OCI-M2 (cell line): ENCODE measurements around the gene LPP.

Experiments used
- DNase-seq: peaks from one replicate; lab custom pipeline; 2025; ENCODE audit not compliant: unreplicated experiment; lab: John Stamatoyannopoulos, UW

LPP gene

DNA sequence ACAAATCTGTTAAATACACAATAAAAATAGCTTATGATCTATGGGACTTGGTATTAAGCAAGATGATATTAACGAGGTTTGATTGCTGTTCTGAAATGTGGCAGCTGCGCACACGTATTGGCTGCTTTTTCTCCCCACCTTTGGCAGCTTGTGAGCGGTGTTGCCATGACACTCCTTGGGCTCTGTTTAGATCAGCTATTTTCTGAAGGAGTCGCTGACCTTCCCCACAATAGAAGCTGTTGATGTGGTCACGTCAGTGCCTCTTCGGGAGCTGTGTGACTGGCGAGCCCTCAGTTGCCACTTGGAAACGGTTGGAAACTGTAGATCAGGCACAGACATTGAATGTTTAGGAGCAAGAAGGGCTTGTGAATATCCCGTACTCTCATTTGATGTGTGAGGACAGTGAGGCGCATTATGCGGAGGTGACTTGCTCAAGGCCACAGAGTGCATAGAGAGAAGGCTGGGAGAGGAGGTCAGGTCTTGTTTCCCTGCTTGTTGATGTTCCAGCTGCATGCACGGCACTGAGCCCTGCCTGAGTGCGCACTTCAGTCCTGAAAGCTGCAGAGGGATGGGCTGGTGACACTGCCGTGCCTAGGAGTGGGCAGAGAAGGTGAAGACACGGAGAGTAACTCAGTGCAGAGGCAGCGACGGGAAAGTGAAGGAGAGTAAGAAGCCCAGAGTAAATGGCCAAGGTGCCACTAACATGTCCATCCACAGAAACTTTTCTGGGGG lies 198.4 kb downstream of the LPP start:
- DNase-seq: no peak

DNA sequence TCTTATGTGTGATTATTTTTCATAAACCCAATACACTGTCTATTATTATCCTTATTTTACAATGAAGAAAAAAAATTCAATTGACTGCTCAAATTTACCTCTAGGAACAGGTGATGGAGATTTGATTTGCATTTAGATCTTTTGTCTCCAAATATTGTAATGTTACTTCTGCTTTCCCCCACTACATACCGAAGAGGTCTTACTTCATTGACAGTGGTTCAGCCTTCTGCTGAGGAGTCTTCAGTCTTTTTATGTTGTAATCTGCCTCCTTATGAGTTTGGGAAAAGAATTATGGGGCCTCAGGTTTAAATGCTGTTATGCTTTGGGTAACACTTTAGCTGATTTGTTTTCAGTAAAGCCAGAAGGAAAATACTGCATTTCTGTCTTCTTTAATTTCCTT lies 199.5 kb downstream of the LPP start:
- DNase-seq: no peak

DNA sequence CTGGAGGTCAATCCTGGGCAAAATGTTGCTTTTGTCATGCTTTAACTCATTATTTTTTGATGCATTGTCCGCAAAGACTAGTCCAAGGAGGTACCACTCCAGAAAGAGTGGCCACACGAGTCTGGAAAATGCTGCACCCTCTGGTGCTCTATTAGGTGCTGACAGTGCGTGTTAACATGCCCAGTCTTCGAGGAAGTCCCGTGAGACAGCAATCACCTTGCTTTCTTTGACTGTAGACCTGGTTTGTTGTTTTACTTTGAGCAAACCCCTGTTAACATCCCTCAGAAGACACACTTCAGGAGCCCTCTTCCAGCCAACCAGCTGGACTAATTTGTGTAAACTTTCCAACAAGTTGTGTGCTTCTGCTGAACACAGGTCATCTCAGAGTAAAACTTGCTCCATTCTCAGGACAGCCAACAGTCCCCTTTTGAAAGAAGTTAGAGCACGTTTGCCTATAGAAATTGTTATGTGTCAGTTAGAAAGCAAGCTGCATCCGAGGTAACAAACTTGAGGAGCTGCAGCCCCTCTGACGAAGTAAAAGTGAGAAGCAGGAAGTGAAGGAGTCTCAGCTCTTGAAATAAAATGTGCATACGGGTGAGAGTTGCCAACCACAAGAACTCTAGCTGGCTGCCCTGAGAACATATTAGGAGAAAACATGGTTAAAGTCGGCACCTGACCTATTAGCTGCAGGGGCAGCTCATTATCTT lies 205.0 kb downstream of the LPP start:
- no peak for DNase-seq

DNA sequence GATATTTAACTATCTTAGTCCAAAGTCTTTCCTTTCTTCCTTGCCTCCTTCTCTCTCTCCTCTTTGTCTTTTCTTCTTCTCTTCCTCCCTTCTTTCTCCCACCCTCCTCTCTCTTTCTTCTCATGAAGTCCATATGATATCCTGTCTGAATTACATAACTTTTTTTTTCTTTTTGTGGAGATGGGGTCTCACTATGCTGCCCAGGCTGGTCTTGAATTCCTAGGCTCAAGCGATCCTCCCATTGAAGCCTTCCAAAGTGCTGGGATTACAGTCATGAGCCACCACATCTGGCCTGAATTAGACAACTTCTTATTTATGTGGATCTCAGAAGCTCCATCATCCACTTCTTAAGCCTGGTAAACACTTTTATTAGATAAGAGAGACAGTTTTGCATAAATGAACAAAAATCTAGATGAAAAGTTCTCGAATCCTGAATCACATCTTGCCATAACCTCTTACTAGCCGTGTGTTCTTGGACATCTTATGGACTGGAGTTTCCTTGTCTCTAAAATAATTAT lies 206.5 kb downstream of the LPP start:
- no peak for DNase-seq

DNA sequence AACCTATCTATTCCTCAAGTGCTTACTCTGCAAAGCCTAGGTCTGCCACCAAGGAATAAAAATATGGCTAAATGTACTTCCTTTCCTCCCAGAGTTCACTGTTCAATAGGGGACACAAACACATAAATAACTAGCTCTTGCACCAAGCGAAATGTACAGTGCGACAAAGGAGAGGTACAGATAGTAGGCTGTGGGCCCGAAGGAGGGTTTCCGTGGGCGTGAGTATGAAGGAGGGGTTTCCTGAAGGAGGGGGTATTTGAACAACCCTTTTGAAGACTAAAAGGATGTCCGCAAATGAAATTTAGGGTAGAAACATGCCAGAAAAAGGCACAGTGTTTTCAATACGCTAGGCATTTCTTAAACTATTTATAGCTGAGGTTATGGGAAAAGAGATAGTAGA lies 207.9 kb downstream of the LPP start:
- DNase-seq: no peak

DNA sequence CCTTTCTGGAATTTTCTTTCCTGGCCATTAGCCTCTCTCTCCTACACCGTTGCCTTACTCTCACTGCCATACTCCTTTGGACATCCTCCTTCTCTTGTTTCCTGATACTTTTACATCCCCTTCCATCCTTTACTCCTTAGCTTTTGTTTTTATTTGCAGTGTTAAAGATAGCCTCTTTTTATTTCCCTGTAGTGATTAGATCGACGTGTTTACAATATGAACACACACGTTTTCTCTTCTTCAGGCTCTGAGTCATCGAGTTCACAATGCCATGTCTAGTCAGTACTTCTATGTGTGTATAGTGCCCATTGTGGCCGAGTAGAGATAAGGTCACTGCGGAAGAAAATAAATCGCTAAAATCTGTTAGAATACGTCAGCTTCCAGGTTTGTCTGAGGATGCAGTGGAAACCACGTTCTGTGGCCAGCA lies 208.5 kb downstream of the LPP start:
- DNase-seq: no peak

DNA sequence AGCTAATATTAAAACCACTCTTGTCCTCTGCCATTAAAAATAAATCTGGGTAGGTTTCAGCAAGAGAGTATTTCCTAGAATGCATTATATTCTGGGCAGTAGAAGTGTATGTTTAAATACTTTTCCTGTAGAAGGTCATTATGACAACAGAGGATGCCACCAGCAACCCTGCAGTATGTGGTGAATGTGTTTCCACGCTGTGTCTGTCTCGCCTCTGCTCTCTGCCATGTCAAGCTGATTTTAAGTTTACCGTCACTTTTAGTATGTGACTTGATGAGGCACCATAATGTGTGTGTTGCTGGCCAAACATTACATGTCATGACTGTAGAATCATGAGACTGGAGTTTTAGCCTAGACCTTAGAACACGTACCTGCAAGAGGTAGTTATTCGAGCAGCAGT lies 211.2 kb downstream of the LPP start:
- DNase-seq: no peak

DNA sequence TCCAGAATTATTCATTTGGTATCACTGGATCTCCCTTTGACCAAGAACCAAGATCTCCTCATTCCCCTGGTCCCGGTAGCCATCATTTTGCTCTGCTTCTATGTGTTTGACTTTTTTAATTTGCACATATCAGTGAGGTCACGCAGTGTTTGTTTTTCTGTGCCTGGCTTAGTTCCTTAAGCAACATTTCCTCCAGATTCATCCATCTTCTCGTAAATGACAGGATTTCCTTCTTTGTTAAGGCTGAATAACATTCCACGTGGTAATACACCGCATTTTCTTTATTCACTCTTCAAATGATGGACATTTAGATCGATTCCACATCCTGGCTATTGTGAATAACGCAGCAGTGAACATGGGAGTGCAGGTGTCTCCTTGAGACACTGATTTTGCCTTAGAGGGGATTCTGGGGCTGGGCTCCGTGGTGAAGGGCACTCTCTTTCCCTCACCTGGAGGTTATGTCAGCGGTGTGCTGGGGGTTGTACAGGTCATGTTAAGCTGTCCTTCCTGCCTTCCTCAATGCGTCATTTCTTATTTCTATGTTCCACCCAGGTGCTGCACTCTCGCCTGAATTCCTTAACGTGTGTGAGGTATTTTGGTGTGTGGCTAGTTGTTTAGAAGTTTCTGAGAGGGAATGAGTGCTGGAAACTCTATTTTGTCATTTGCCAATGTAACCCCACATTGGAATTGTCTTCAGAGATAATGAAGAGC lies 212.2 kb downstream of the LPP start:
- DNase-seq: no peak

DNA sequence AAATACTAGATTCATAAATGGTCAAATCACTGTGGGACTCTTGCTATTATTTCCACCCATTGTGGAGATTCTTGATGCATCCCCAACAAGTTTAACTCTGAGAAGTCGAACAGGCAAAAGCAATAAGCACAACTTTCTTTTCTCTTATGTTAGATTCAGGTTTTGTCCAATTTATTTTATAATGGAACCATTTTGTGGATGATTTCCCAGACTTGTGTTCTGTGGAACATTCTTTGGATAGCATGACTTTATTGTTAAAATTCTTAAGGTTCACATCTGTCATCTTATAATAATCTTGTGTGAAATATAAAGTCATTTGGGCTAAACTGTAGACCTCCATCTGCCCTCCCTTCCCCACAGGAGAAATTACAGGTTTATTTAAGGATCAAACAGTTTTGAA lies 213.7 kb downstream of the LPP start:
- no peak for DNase-seq

DNA sequence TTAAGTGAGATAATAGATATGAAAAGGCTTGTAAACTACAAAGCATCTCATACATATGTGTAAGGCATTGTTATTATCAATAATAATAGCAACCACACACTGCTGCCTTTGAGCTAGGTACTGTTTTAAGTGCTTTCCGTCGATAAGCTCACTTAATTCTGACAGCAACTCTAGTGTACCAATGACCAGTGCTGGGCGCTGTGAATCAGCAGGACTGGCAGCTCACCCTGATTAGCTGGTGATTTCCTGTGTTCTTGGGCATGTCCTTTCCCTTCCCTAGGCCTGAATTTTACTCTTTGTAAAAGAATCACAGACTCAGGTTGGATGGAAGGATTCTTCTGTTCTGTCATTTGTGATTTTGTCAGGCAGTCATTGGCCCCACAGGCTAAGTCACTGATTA lies 215.6 kb downstream of the LPP start:
- DNase-seq: no peak

DNA sequence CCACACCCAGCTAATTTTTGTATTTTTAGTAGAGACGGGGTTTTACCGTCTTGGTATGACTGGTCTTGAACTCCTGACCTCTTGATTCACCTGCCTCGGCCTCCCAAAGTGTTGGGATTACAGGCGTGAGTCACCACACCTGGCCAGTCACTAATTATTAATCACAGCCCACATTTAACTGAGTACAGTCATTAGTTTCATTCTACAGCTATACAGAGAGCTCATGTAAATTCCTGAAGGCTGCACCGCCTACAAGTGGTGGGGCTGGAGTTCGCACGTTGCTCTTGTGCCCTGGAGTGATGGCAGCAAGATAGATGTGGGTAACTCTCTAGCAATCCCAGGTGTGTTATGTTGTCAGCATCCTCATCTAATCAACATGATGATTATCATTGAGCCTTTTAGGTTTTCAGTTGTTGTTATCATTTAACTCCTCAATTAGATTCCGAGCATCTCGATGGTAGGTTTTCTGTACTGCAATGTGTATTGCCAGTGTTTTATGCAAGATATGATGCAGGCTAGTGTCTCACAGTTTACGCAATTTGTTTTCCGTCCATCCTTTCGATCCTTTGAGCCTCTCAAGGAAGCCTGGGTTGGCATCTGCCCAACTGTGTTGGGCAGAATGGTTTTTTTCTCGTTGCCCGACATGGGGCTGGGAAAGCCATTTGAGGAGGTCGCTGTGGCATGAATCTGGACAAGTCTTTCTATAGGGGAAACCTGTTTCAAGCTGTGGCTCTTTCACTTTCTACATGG lies 216.3 kb downstream of the LPP start:
- DNase-seq: no peak

DNA sequence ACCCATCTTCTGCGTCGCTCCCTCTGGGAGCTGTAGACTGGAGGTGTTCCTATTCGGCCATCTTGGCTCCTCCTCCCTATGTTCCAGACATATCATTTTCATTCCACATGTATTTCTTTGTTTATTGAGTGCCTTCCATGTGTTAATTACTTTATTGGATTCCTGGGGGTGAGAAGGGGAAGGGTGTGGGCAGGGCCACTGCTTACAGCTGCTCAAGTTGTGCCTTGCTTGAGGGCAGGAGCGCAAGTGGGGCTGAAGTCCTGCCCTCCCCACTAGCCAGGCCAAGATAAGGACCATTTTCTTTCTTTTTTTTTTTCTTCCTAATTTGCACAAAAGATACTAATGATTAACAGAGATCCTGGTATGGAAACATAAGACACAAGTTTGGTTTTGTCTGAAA lies 224.8 kb downstream of the LPP start:
- no peak for DNase-seq

DNA sequence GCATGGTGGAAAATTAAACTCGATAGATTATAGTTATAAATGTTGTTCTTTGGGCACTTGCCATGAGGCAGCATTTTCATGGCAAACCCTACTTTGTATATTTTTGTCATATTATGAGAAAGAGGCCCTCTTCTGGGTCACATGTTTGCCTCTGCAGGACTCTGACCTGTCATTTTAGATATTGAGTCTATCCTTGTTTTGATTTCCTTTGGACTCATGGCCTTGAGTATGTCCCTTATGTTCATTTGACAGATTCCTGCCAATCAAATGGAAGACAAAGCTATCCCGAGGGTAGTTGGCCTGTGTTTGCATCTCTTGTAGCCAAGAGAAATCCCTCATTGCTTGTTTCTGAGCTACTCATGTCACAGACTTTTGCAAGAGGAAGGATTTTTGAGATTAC lies 226.3 kb downstream of the LPP start:
- no peak for DNase-seq

DNA sequence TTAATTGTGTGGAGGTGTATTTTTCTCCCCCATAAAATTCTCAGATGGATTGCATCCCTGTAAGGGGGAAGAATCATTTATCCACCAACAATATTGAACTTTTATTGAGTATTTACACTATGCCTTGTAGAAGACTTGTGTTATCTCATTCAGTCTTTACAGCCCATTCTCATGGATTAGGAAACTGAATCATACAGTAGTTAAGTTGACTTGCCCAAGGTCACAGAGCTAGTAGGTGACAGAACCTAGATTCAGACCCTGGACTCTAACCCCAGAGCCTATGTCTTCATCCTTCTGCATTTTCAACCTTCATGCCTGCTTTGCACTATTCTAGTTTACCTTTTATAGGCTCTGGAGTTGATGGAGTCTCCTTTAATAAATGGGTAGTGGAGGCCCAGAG lies 226.8 kb downstream of the LPP start:
- no peak for DNase-seq

DNA sequence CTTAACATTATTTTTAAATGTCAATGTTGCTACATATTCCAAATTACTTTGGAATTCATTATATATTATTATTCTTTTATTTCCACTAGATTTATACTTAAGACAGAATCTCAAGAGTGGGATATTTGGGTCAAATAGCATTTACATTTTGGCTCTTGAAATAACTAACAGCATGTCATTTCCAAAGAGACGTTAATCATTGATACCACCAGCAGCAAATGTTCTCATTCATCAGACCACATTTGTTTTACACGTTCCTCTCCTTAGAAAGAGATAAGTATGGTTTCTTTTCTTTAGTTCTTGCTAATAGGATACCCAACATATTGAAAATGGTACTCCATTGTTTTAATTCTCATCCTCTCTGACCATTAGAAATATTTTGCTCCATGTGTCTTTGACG lies 229.8 kb downstream of the LPP start:
- no peak for DNase-seq

DNA sequence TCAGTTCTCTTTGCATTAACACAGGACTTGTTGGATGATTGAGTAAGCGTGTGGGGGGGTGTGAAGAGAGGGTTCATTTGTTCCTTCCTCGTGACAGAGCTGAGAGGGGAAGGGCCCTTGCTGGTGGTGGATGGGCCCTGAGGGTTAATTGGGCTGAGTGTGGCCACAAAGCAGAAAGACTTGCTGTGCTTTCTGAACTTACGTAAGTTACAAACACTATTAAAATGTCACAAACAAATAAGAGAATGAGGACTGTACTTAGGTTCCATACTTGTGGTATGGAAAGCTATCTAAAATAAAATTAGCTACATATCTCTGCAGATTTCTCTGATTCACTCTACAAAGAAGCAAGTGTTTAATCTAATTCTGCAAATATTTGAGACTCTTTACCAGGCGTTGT lies 231.3 kb downstream of the LPP start:
- no peak for DNase-seq

DNA sequence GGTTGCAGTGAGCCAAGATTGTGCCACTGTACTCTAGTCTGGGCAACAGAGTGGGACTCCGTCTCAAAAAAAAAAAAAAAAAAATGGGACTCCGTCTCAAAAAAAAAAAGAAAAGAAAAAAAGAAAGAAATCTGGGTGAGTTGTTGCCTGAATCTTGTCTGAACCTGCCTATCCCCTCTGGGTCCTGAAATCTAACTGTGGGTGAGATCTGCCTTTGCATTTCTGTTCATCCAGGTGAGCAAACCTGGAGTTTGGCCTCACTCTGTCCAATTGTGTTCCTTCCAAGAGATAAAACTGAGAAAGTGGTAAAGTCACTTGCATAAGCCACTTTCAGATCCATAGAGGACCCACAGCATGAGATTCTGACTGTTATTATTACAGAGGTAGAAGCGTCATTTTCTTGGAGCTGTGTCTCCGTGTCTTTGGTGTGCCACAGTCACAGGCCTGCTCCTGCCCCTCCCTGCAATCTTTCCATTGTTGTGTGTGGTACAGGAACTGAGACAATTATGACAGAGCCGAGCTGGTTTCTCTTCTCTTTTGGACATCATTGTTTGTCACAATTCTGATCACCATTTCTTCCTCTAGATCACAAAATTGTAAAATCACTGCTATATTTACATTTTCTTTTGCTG lies 235.9 kb downstream of the LPP start:
- no peak for DNase-seq

DNA sequence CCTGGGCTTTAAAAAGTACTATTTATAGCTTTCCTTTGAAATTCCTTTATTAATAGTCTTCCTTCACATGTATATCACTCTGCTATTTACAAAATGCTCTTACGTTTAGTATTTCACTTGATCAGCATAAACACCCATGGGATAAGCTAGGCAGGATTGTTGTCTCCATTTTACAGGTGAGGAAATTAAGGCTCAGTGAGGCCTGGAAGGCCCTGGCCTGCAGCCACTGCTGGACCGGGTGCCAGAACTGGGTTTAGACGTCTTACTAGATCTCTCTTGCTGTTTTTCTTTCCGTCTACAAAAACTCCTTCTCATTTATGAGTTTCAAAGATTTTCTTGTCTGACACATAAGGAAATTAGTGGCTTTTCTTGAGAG lies 236.4 kb downstream of the LPP start:
- DNase-seq: no peak

DNA sequence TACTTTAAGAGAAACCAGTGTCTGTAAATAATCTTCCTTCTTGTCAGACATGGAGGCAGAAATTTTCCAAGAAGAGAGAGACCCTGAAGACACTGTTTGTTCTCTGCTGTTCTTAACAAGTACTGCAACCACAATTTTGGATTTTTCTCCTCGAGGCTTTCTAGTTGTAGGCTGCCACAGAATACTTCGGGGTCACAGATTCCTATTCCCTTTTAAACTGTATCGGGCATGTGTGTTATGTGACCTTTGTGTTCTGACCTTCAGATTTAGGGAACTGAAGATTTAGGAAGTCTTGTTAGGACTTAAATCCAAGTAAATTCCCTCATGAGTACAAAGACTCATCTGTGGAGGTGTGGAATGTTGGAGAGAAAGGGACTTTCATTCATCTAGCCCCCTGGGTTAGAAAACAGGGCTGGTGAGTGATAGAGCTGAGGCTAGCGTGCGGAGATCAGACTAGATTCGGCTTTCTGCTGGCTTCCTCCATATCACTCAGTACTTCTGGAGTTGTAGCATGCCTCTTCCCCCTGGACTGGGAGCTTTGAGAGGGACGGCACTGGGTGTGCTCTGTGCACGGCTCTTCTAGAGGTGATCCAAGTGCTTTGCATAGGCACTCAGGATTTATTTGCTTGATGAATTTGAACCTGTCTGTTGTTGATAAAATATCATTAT lies 237.0 kb downstream of the LPP start:
- DNase-seq: no peak

DNA sequence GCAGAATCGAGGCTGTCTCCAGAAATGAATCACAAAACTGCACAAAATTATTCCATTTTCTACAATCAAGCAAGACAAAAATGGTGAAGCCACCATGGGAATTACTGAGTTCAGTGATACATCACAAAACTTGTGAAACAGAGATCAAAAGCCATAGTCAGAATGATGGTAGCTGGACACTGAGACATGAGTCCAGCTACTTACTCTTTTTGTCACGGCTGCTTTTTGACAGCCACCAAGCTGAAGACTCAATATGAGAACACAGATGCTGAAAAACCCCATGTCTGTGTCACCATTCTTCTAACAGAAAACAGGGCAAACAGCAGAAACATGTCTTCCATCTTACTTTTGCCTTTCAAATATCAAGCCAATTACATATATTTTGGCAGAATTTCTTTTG lies 237.6 kb downstream of the LPP start:
- no peak for DNase-seq
